SU-DHL-6 (cell line): Measurements from ENCODE around the gene ZFP3.

ENCODE experiments used
- EZH2phosphoT487 ChIP-seq: fragments of 200-600 bp; sonication (generic), shearing (Covaris generic); conservative IDR thresholded peaks from 2 replicates; pipeline ENCODE4 v1.6.1; 2018; ENCODE audit warnings: mild to moderate bottlenecking, antibody characterized with exemption, low read length, moderate library complexity, mixed read lengths
- TF ChIP-seq, protein P1 (sequence below): fragments of 200-600 bp; sonication (generic); IDR thresholded peaks from one replicate; pipeline ENCODE4 v1.5.1; 2017; ENCODE audit warnings: antibody characterized with exemption, mild to moderate bottlenecking, low read length, moderate library complexity; ENCODE audit not compliant: insufficient read depth, poor library complexity, severe bottlenecking

DNA sequence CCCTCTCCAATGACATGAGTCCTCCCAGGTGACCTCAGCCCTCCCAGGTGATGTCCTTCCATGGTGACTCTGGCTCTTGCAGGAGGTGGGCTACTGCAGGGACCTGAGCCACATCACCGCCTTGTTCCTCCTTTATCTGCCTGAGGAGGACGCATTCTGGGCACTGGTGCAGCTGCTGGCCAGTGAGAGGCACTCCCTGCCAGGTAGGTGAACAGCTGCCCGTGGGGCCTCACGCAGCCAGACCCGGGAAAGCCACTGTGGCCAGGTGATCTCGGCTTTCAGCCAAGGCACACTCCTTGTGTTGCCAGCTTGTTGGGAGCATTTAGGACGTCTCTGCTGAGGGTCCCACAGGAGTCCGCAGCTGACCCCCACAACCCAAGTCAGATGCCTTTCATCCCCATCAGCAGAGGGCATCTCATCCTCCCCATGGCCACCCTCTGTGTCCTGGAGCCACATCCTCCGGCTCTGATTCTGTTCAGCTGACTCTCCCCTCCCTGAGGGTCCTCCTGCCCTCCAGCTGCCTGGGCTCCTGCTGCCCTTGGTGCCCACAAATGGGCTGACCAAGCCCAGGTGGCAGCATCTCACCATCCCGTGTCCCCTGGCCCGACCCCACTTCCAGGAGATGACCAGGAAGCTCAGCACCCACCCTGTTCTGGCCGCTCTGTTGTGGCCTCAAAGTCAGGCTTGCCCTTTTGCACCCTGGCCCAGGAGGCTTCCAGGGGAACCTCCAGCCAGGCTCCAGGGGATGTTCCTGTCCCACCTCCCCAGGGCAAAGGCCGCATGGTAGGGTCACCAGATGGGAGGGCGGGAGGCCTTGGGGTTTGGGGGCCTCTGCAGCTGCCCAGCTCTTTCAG is 57.7 kb downstream of the ZFP3 start:
- TF ChIP-seq, protein P1, sequence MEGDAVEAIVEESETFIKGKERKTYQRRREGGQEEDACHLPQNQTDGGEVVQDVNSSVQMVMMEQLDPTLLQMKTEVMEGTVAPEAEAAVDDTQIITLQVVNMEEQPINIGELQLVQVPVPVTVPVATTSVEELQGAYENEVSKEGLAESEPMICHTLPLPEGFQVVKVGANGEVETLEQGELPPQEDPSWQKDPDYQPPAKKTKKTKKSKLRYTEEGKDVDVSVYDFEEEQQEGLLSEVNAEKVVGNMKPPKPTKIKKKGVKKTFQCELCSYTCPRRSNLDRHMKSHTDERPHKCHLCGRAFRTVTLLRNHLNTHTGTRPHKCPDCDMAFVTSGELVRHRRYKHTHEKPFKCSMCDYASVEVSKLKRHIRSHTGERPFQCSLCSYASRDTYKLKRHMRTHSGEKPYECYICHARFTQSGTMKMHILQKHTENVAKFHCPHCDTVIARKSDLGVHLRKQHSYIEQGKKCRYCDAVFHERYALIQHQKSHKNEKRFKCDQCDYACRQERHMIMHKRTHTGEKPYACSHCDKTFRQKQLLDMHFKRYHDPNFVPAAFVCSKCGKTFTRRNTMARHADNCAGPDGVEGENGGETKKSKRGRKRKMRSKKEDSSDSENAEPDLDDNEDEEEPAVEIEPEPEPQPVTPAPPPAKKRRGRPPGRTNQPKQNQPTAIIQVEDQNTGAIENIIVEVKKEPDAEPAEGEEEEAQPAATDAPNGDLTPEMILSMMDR: no peak
- no peak for TF ChIP-seq EZH2phosphoT487
